ENCODE results near the gene SLC28A2.
"Not testable (repeated sequence)": the region's sequence is repeated elsewhere in the genome, so short reads cannot be mapped to it uniquely, and the experiment has no call there.

SLC28A2 gene

GRCh38 chr15:45249125-45249780, 2.8 kb upstream of the SLC28A2 start:
- peak overlapping the region; percentile 58 for H3K27ac ChIP-seq
- TF ChIP-seq ZFX (IDR thresholded peaks at IDR 0.05) (no peak), CTCF (conservative IDR thresholded peaks at IDR 0.05) (no peak)

- no peak overlapping the region for H3K27ac ChIP-seq
- TF ChIP-seq ZFX (IDR thresholded peaks at IDR 0.05) (no peak), CTCF (conservative IDR thresholded peaks at IDR 0.05) (peak; percentile 54)
Observed at GRCh38 chr15:45253330-45253729, 1.3 kb downstream of the SLC28A2 start.

- TF ChIP-seq ZFX (IDR thresholded peaks at IDR 0.05) (no peak), CTCF (conservative IDR thresholded peaks at IDR 0.05) (no peak)
- H3K27ac ChIP-seq: no peak overlapping the region
Observed at GRCh38 chr15:45254405-45254804, 2.4 kb downstream of the SLC28A2 start.

GRCh38 chr15:45254824-45255223, 2.8 kb downstream of the SLC28A2 start:
- not testable (repeated sequence) for H3K27ac ChIP-seq

GRCh38 chr15:45259796-45260195, 7.8 kb downstream of the SLC28A2 start:
- TF ChIP-seq CTCF (conservative IDR thresholded peaks at IDR 0.05) (no peak), ZFX (IDR thresholded peaks at IDR 0.05) (no peak)
- no peak overlapping the region for H3K27ac ChIP-seq

- TF ChIP-seq ZFX (IDR thresholded peaks at IDR 0.05) (no peak), CTCF (conservative IDR thresholded peaks at IDR 0.05) (no peak)
- no peak overlapping the region for H3K27ac ChIP-seq
Observed at GRCh38 chr15:45262906-45263461, 10.9 kb downstream of the SLC28A2 start.

GRCh38 chr15:45263854-45264253, 11.8 kb downstream of the SLC28A2 start:
- TF ChIP-seq ZFX (IDR thresholded peaks at IDR 0.05): no peak
- no peak for TF ChIP-seq CTCF (conservative IDR thresholded peaks at IDR 0.05)
- H3K27ac ChIP-seq: no peak overlapping the region

- TF ChIP-seq ZFX (IDR thresholded peaks at IDR 0.05) (no peak), CTCF (conservative IDR thresholded peaks at IDR 0.05) (no peak)
Observed at GRCh38 chr15:45265506-45265905, 13.5 kb downstream of the SLC28A2 start.

More at GRCh38 chr15:45265506-45265905, 13.5 kb downstream of the SLC28A2 start:
- H3K27ac ChIP-seq: no peak overlapping the region
